Smooth muscle cell of the brain vasculature (primary cell): ENCODE data around the gene CCDC186.

Experiments
- DNase-seq: peaks from one replicate; pipeline ENCODE4 v3.0.0-alpha.2; 2012; ENCODE audit warnings: low read depth, low spot score

The CCDC186 gene

DNA sequence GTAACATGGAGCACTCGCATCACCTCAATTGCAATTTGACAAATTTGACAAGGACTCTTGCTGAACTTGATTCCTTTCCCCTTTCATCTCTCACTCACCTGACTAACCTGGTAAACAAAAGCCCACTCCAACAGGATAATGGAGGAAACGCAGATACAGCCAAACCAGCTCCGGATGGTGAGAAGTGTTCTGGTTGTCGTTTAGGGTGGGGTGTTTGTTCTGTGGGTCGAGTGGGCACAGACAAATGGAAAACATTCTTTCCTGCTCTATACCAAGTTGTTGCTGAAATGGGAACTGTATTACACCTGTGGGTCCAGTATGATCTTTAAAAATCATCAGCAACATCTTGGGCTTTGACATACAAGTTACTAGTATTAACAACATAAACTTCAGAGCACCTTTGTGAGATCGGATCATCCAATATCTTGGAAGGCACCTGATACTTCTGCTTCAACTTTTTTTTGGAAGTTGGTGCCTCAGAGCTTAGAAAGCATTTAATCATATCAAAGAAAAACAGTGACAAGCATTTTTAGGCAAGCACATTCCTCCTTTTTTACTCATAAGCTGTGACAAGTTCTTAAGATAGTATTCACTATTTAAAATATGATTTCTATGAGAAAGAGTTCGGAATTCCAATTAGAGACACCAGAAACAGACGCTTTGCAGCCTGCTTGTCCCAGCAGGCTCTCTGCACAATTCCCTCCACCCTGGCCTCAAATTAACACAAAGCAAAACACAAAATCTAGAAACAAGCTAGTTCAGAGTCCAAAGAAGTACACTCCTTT, 58.1 kb downstream of the CCDC186 start:
- no peak for DNase-seq

GRCh38 chr10:114110174-114110972, 63.6 kb downstream of the CCDC186 start:
- DNase-seq: no peak

DNA sequence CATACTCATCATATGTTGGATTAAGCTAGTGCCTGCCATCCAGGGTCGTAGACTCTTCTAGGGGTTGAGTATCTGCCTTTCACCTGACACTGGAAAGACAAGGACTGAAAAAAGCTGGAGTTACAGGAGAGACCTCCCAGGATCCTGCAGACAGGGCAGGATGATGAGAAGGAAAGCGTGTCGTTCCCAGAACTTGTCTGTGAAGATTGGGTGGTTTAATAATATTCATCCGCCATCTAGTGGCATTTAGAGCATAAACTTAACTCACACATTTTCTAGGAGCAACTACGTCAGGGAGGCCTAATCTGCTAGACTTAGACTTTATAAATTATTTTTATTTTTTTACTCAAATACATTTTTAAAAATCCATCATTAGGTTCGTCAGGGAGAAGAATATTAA, 70.7 kb downstream of the CCDC186 start:
- peak; percentile 54 for DNase-seq

- DNase-seq: no peak
These were observed 71.7 kb downstream of the CCDC186 start for GRCh38 chr10:114102256-114102655.

DNA sequence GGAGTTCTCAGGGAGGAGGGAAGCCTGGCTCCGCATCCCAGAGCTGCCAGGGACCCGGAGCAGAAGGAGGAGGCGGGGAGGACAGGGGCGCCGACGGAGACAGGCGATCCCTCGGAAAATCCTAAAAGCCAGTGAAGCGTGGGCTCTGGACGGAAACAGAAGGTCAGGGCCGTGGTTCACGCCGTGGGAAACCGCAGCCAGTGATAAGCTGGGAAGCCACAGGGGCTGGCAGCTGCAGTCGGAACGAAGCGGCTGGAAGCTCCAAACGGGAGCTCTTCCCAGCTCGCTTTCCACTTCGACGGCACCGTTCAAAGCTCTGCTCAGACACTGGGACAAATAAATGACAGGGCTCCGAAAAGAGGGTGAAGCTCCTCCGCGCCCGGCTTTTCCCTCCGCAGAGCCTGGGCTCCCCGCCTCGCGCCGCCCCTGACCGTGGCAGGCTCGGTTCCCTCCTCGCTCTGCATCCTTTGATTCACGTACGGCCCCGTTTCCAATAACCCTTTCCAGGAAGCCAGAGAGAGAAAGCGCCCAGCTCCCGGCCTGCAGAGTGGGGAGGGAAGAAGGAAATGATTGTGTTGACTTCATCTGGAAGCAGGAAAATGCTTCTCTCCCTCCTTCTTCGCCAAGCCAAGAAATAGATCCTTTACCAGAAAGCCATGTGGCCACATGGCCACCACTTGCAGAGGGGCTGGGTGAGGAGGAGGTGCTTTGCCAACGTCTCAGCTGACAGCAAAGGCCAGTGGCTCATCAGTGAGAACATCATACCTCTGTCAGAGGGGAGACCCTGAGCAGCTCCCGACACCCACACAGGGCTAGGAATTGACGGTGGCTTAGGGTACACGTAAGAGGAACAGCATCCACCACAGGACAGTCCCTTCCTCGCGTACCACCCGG, 72.9 kb downstream of the CCDC186 start:
- peak; percentile 2 for DNase-seq

DNA sequence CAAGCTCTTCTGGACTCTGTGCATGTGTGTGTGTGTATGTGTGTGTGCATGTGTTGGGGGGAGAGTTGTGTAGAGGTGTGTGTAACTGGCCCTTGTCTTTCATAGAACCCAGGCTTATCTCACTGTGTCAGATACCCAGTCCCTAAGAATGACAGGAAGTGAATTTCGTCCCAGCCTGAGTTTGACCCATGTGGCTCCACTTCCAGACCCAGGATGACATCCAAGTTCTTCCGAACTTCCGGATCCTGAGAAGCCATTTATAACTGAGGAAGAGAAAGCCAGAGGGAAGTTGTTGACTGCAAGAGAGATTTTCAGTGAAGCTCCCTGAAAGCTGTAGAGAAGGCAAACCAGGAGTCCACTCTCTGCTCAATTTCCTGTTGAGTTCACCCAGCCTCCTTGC, 77.1 kb downstream of the CCDC186 start:
- no peak for DNase-seq

DNA sequence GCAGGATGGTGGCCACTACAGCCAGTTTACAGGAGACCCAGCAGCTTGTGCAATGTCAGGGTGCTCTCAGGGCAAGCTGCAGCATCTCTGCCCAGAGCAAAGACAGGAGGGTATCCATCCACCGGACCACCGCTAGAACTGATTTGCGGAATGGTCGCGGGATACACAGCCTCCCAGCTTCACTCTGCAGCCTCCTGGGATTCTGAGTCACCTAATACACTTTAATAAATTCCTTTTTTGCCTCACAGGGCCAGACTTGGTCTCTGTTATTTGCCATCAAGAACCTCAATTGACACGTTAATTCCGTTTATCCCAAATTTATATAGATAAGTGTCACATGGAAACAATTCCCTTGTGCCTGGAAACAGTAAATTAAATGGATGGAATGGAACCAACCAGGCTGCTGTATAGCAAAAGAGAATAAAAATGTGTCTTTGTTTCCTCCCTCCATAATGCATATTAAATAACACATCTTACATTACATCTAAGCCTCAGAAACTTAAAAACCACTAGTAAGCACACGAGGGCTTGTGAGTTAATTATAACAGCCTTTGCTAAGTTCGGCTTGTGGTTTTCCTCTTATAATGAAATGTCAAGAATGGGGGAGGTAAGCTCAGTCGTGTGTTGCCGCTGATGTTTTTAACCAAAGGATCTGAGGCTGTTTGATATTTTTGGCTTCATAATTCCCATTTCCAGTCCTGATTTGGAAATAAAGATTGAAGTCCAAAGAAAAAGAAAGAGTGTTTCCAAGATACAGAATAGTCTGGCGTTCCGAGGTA, 78.3 kb downstream of the CCDC186 start:
- DNase-seq: no peak

GRCh38 chr10:114094795-114095194, 79.2 kb downstream of the CCDC186 start:
- DNase-seq: no peak

GRCh38 chr10:114087655-114088054, 86.3 kb downstream of the CCDC186 start:
- no peak for DNase-seq

DNA sequence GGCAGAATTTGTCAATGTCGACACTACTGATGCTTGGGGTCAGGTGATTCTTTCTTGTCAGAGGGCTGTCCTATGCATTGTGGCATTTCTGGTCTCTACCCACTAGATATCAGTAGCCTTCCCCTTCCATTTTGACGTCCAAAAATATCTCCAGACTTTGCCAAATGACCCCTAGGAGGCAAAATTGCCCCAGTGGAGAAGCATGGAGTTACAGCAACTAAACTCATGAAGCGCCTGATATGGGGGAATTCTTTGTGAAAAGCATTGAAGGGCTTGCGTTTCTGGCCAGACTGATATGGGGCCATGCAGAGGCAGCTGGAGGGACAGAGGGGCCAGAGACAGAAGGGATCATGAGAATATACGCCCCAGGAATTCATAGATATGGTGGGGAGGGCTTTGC, 86.7 kb downstream of the CCDC186 start:
- no peak for DNase-seq

DNA sequence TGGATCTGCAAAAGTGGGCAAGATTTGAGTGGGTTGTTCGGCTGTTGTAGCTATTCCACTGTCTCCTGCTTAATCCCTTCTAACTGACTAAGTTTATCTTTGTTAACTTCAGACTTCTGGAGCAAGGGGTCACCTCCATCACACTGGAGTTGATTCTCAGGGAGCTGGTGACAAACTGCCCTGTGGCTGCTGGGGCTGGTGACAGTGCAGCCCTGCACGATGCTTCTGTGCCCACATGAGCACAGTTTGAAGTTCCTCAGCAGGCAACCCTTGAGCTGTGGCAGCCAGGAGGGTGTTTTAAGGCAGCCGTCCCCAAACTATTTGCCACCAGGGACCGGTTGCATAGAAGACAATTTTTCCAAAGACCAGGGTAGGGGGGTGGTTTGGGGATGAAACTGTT, 89.8 kb downstream of the CCDC186 start:
- no peak for DNase-seq

- DNase-seq: no peak
These were observed 91.0 kb downstream of the CCDC186 start for GRCh38 chr10:114083040-114083439.

DNA sequence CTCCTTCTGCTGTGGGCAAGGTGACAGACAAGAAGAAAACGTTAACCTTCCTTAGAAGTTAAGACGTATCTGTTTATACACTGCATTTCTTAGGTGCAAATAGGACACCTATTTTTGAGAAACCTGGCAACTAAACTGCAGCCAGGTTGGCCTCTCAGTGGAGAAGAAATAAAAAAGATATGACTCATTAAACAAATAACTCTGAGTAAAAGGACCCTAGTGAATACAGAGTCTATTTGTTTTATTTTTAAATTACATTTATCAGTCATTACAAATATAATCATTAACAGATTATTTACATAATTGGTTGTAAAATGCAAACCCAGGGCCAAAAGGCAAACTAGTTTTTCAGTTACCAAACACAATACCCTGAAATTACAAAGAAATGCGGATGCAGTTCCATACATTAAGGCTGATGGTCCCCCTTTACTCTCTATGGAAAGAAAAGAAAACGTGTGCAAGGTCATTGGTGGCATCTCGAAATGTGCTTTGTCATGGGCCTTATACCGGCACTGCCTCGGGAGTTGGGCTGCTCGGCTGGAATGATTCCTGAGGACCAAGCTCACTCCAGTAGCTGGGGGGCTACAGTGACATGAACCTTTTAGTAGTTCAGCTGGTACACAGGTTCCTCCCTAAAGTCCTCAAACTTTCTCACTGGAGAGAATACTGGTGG, 92.0 kb downstream of the CCDC186 start:
- no peak for DNase-seq

DNA sequence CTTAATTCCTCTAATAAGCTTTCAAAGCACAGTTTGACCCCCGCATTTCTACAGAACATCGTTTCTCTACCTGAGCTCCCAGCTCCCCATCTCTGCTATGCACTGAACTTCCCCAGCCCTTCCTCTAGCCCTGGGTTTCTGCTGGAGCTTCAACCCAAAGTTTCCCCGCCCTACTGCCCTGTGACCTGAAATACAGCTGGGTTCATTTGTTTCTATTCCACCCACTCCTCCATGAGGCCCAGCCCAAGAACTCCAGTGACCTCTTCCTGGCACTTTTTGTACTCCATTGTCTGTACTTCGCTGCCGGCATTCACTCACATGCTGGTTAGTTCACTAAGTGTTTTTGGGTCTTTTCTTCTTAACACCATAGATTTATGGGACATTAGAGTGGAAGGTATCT, 94.6 kb downstream of the CCDC186 start:
- DNase-seq: no peak

- DNase-seq: no peak
These were observed 95.7 kb downstream of the CCDC186 start for GRCh38 chr10:114078346-114078745.

DNA sequence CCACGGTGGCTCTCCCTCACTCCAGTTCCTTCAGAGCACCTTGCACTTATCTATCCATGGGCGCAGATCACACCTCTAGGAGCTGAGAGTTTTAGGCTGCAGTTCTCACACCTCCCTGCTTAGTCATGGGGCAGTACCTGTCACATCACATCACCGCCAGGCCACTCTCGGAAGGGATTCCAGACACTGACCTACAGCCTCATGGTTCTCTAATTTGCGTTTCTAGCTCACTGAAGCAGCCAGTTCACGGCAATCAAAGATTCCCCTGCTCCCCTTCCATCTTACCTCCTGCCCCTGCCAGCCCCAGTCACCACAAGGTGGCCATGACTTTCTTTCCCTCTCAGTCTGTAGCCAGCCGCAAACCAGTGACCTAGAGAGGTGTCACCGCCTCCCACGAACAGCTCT, 96.2 kb downstream of the CCDC186 start:
- DNase-seq: no peak

- DNase-seq: no peak
These were observed 96.7 kb downstream of the CCDC186 start for GRCh38 chr10:114077347-114077746.

GRCh38 chr10:114075093-114075492, 98.9 kb downstream of the CCDC186 start:
- DNase-seq: no peak

- no peak for DNase-seq
These were observed 100.4 kb downstream of the CCDC186 start for GRCh38 chr10:114073395-114074186.

GRCh38 chr10:114071178-114071577, 102.8 kb downstream of the CCDC186 start:
- no peak for DNase-seq
